Bronchial epithelial cell (primary cell): ENCODE data around the gene KCTD4. TPM values are rescaled to one million over a fixed set of nuclear protein-coding genes. Genes with fewer than 3 reads are reported as not detected.
"Not testable (repeated sequence)": the region's sequence is repeated elsewhere in the genome, so short reads cannot be mapped to it uniquely, and the experiment has no call there.

ENCODE experiments used
- DNase-seq: peaks from one replicate; pipeline ENCODE4 v3.0.0-alpha.2; 2010; ENCODE audit warnings: low read depth
- FAIRE-seq: peaks from 2 replicates; lab custom pipeline; 2011; peaks lifted over from hg19 to GRCh38; lab: Jason Lieb, UNC
- H3K27me3 ChIP-seq: 2 replicates; pipeline ENCODE4 v1.5.1; 2011; ENCODE audit warnings: low read length; ENCODE audit not compliant: control insufficient read depth, insufficient read depth
- H3K36me3 ChIP-seq: 2 replicates; pipeline ENCODE4 v1.5.1; 2011; ENCODE audit warnings: low read length; ENCODE audit not compliant: control insufficient read depth, insufficient read depth
- H3K4me3 ChIP-seq: 2 replicates; pipeline ENCODE4 v1.5.1; 2011; ENCODE audit warnings: mild to moderate bottlenecking, low read depth, low read length, control low read depth
- CTCF ChIP-seq: IDR thresholded peaks from 2 replicates; pipeline ENCODE4 v1.5.1; 2011; ENCODE audit warnings: mild to moderate bottlenecking, moderate library complexity, low read length, control low read depth, inconsistent platforms; ENCODE audit not compliant: insufficient read depth, severe bottlenecking
- total RNA-seq: library from RNA; depleted of rRNA; stranded (reverse); fragments of >200 nt; gene quantifications from 2 replicates; pipeline ENCODE4 v1.2.1, GENCODE V29; 2014

Gene KCTD4
- total RNA-seq, 1 donor from 2014 or later, result not detected

GRCh38 chr13:45194081-45194939 lies 6.5 kb downstream of the KCTD4 start:
- Histone ChIP-seq H3K4me3 (no peak overlapping the region), H3K36me3 (no peaks in the 10 kb centered on the region), H3K27me3 (no peaks in the 10 kb centered on the region)
- no peak for FAIRE-seq
- no peak for TF ChIP-seq CTCF
- DNase-seq, result no peak

GRCh38 chr13:45191874-45192273 lies 9.0 kb downstream of the KCTD4 start:
- H3K36me3 ChIP-seq, result no peaks in the 10 kb centered on the region
- no peak for TF ChIP-seq CTCF
- no peak overlapping the region for H3K4me3 ChIP-seq
- no peaks in the 10 kb centered on the region for H3K27me3 ChIP-seq
- DNase-seq (no peak), FAIRE-seq (no peak)

GRCh38 chr13:45189511-45189910 lies 11.3 kb downstream of the KCTD4 start:
- not testable (repeated sequence) for H3K4me3 ChIP-seq, H3K36me3 ChIP-seq, H3K27me3 ChIP-seq, FAIRE-seq
- peak; percentile 78 for DNase-seq

GRCh38 chr13:45189077-45189476 lies 11.8 kb downstream of the KCTD4 start:
- FAIRE-seq, result not testable (repeated sequence)

GRCh38 chr13:45185286-45185685 lies 15.6 kb downstream of the KCTD4 start:
- DNase-seq, result no peak
- no peaks in the 10 kb centered on the region for H3K27me3 ChIP-seq
- TF ChIP-seq CTCF, result no peak

More at GRCh38 chr13:45189077-45189476, 11.8 kb downstream of the KCTD4 start:
- DNase-seq, H3K4me3 ChIP-seq, H3K36me3 ChIP-seq, H3K27me3 ChIP-seq: not testable (repeated sequence)

GRCh38 chr13:45184693-45185092 lies 16.2 kb downstream of the KCTD4 start:
- TF ChIP-seq CTCF, result no peak
- Histone ChIP-seq H3K36me3 (peaks cover 1% of the 10 kb centered on the region), H3K4me3 (no peak overlapping the region), H3K27me3 (no peaks in the 10 kb centered on the region)
- FAIRE-seq, result no peak
- DNase-seq, result no peak

More at GRCh38 chr13:45185286-45185685, 15.6 kb downstream of the KCTD4 start:
- FAIRE-seq, result no peak
- Histone ChIP-seq H3K36me3 (peaks cover 1% of the 10 kb centered on the region), H3K4me3 (no peak overlapping the region)
